ENCODE measurements around the gene C1QTNF4. TPM values are rescaled to one million over a fixed set of nuclear protein-coding genes. Genes with fewer than 3 reads are reported as not detected.

C1QTNF4 gene
- total and polyA plus RNA-seq, 9 of the 15 experiments (the other 6 are each of a cell fraction or from before 2014, with no cell fraction given), result not detected

- no peak for TF ChIP-seq MYBL2 (IDR thresholded peaks at IDR 0.05; ENCODE audit: low read depth)
- TF ChIP-seq MYBL2 (CRISPR knock-in tag; IDR thresholded peaks at IDR 0.05; ENCODE audit: borderline replicate concordance), result no peak
- TF ChIP-seq MEF2A (IDR thresholded peaks at IDR 0.05; ENCODE audit: control insufficient read depth, low read depth, low read length), result no peak
- no peak for TF ChIP-seq TGIF2 (CRISPR knock-in tag; IDR thresholded peaks at IDR 0.05)
- TF ChIP-seq ZBTB43 (CRISPR knock-in tag; IDR thresholded peaks at IDR 0.05), result no peak
- no peak for TF ChIP-seq ZNF707 (CRISPR knock-in tag; conservative IDR thresholded peaks at IDR 0.05)
- no peak for TF ChIP-seq PCBP2 (IDR thresholded peaks at IDR 0.05; ENCODE audit: low read depth, low read length, poor library complexity, severe bottlenecking)
- no peak for TF ChIP-seq THRB (CRISPR knock-in tag; conservative IDR thresholded peaks at IDR 0.05)
- TF ChIP-seq KLF10 (CRISPR knock-in tag; IDR thresholded peaks at IDR 0.05), result no peak
- TF ChIP-seq RBM34 (IDR thresholded peaks at IDR 0.05; ENCODE audit: borderline replicate concordance, insufficient read depth, low read length), result 0 out of 2 replicates have a peak, but pooled peaks have one; percentile 50
- TF ChIP-seq SAFB2 (IDR thresholded peaks at IDR 0.05; ENCODE audit: borderline replicate concordance, low read depth, low read length, severe bottlenecking), result no peak
- no peak for TF ChIP-seq FOSL1 (tag; conservative IDR thresholded peaks at IDR 0.05)
- no peak for TF ChIP-seq ZNF79 (CRISPR knock-in tag; IDR thresholded peaks at IDR 0.05; ENCODE audit: low read depth)
- peak; percentile 99 for TF ChIP-seq GMEB1 (CRISPR knock-in tag; IDR thresholded peaks at IDR 0.05)
- no peak for TF ChIP-seq ZZZ3 (IDR thresholded peaks at IDR 0.05)
- TF ChIP-seq TAF15 (IDR thresholded peaks at IDR 0.05; ENCODE audit: low read depth, low read length), result no peak
- peak; percentile 83 for TF ChIP-seq ZFX (CRISPR knock-in tag; IDR thresholded peaks at IDR 0.05)
- TF ChIP-seq, protein P1, sequence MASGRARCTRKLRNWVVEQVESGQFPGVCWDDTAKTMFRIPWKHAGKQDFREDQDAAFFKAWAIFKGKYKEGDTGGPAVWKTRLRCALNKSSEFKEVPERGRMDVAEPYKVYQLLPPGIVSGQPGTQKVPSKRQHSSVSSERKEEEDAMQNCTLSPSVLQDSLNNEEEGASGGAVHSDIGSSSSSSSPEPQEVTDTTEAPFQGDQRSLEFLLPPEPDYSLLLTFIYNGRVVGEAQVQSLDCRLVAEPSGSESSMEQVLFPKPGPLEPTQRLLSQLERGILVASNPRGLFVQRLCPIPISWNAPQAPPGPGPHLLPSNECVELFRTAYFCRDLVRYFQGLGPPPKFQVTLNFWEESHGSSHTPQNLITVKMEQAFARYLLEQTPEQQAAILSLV (tag; IDR thresholded peaks at IDR 0.05), result no peak
- no peak for TF ChIP-seq ZNF398 (CRISPR knock-in tag; IDR thresholded peaks at IDR 0.05)
- TF ChIP-seq CHCHD3 (CRISPR knock-in tag; IDR thresholded peaks at IDR 0.05), result no peak
- TF ChIP-seq NFRKB (IDR thresholded peaks at IDR 0.05; ENCODE audit: low read depth), result no peak
These were observed 41.4 kb downstream of the C1QTNF4 start, which contains the start of gene CELF1 (continued) for GRCh38 chr11:47552566-47553405.

Measured in K562 (cell line).